ENCODE data around the gene SLC23A1.
"Not testable (repeated sequence)": the region's sequence is repeated elsewhere in the genome, so short reads cannot be mapped to it uniquely, and the experiment has no call there.

SLC23A1 gene

DNA sequence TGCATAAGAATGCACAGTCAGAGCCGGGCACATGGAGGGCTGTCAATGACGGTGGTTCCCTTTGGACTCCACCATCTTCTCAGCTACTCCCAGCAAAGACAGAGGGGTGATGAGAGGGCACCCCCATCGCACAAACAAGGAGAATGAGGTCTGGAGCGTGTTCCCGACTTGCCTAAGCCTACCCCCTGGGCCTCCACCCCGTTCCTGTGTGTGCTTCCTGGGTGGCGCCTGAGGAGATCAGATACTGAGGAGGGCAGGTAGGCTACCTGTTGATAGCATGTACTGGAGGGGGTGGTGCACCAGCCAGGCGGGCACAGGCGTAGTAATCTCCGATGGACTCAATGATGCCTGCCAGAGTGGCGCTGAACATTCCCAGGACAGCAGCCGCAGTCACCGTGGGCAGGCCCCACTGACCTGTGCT lies 4.1 kb downstream of the SLC23A1 start:
- Mint-ChIP-seq H3K9me3 (no peaks in the 10 kb centered on the region), H3K4me1 (peaks cover 13% of the 10 kb centered on the region), H3K27ac (no peak overlapping the region), H3K36me3 (peaks cover 5% of the 10 kb centered on the region), H3K27me3 (no peaks in the 10 kb centered on the region), H3K4me3 (no peak overlapping the region)
- DNase-seq (ENCODE audit: low spot score in 2 of 2) (no peak), ATAC-seq (ENCODE audit: low read depth) (no peak)

DNA sequence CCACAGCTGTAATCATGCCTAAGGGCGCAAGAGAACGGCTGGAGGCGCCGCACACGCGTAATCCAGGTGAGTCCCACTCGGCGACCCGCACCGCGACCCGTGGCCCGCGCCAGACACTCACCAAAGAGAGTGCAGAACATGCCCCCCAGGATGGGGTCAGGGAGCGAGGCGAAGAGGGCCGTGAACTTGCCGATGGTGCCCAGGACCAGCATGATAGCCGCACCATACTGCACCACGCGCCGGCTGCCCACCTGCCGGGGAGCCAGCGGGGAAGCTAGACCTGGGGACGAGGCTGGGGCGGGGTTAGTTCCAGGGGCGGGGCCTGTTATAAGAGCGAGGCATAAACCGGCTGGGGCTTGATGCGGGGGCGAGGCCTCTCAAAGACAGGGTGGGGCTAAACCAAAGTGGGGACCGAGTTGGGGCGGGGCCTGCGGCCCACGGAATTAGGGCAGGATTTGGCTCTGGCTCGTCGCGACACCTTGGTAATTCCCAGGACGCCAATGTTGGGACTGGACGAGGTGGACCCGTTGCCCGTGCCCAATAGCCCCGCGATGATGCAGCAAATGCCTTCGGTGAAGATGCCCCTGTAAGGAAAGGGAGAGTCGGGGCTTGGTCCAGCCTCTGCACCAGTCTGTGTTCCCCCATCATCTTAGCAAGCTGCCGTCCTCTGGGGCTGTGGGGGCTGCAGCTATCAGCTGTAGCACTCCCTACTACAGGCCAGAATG lies 4.8 kb downstream of the SLC23A1 start:
- H3K9me3 Mint-ChIP-seq, result no peaks in the 10 kb centered on the region
- no peak for ATAC-seq (ENCODE audit: low read depth)
- no peak for DNase-seq (ENCODE audit: low spot score in 2 of 2)
- peaks cover 12% of the 10 kb centered on the region for H3K4me1 Mint-ChIP-seq
- no peak overlapping the region for H3K4me3 Mint-ChIP-seq
- peaks cover 5% of the 10 kb centered on the region for H3K36me3 Mint-ChIP-seq
- H3K27me3 Mint-ChIP-seq, result no peaks in the 10 kb centered on the region
- H3K27ac Mint-ChIP-seq, result no peak overlapping the region

DNA sequence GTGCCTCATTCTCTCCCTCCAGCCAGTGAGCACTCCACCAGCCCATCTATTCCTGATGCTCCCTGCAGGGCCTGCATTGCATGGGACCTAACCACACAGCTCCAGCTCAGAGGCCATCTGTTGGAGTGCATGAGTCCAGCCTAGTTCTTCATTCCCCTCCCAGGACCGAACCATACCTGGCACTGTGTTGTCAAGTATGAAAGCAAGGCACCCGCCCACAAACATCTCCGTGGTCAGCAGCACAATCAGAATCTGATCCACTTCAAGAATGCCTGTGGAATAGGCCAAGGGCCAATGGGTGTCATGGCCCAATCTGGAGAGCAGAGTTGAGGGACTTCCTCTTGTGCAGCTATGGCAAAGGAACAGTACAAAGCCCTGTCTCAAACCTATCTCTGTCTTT lies 5.9 kb downstream of the SLC23A1 start:
- no peak for ATAC-seq (ENCODE audit: low read depth)
- no peak overlapping the region for H3K27ac Mint-ChIP-seq
- peaks cover 7% of the 10 kb centered on the region for H3K4me1 Mint-ChIP-seq
- no peak for DNase-seq (ENCODE audit: low spot score in 2 of 2)
- no peaks in the 10 kb centered on the region for H3K27me3 Mint-ChIP-seq
- peaks cover 5% of the 10 kb centered on the region for H3K36me3 Mint-ChIP-seq
- H3K4me3 Mint-ChIP-seq, result no peak overlapping the region
- no peaks in the 10 kb centered on the region for H3K9me3 Mint-ChIP-seq

DNA sequence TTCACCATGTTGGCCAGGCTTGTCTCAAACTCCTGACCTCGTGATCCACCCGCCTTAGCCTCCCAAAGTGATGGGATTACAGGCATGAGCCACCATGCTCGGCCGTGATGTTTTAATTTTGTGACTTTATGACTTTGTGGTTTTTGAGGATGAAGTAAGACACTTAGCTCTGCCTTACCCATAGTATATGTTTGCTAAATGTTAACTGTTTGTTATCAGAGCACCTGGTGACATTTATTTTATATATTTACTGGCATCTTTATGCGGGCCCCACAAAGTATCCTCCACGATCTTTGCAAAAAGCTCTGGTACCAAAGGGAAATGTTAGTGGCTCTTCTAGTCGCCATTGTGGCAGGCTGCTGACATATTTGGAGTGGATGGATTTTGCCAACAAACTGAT lies 6.7 kb downstream of the SLC23A1 start:
- no peak overlapping the region for H3K27ac Mint-ChIP-seq
- H3K4me3 Mint-ChIP-seq, result no peak overlapping the region
- ATAC-seq (ENCODE audit: low read depth) (no peak), DNase-seq (ENCODE audit: low spot score in 2 of 2) (no peak)
- H3K27me3 Mint-ChIP-seq, result no peaks in the 10 kb centered on the region
- no peaks in the 10 kb centered on the region for H3K9me3 Mint-ChIP-seq
- H3K4me1 Mint-ChIP-seq, result peaks cover 2% of the 10 kb centered on the region
- peaks cover 5% of the 10 kb centered on the region for H3K36me3 Mint-ChIP-seq

- H3K9me3 Mint-ChIP-seq, result no peaks in the 10 kb centered on the region
- H3K27ac Mint-ChIP-seq, result no peak overlapping the region
These were observed 8.2 kb downstream of the SLC23A1 start for GRCh38 chr5:139374909-139375308.

GRCh38 chr5:139371482-139372435 lies 11.3 kb downstream of the SLC23A1 start:
- H3K27me3 Mint-ChIP-seq, result no peaks in the 10 kb centered on the region
- H3K4me3 Mint-ChIP-seq, result no peak overlapping the region
- ATAC-seq (ENCODE audit: low read depth), result no peak
- no peak for DNase-seq (ENCODE audit: low spot score in 2 of 2)
- no peaks in the 10 kb centered on the region for H3K9me3 Mint-ChIP-seq
- peaks cover 2% of the 10 kb centered on the region for H3K36me3 Mint-ChIP-seq
- H3K27ac Mint-ChIP-seq, result peak overlapping the region; percentile 53
- H3K4me1 Mint-ChIP-seq, result peaks cover 2% of the 10 kb centered on the region

More at GRCh38 chr5:139374909-139375308, 8.2 kb downstream of the SLC23A1 start:
- peaks cover 2% of the 10 kb centered on the region for H3K4me1 Mint-ChIP-seq
- no peak for DNase-seq (ENCODE audit: low spot score in 2 of 2)
- H3K27me3 Mint-ChIP-seq, result no peaks in the 10 kb centered on the region
- H3K36me3 Mint-ChIP-seq, result peaks cover 5% of the 10 kb centered on the region
- no peak for ATAC-seq (ENCODE audit: low read depth)
- no peak overlapping the region for H3K4me3 Mint-ChIP-seq

GRCh38 chr5:139369181-139369580 lies 13.9 kb downstream of the SLC23A1 start:
- DNase-seq (ENCODE audit: low spot score in 2 of 2), result no peak
- no peak for ATAC-seq (ENCODE audit: low read depth)

DNA sequence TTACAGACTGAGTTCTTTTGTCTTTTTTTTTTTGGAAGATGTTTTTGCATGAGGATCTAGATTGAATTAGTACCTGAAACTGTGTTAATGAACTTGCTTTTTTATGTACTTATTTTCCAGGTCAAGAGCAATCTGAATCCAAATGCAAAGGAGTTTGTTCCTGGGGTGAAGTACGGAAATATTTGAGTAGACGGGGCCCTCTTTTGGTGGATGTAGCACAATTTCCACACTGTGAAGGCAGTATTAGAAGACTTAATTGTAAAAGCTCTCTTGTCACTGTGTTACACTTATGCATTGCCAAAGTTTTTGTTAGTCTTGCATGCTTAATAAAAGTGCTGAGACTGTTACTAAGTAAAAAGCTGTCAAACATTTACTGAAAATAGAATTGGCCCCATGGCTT lies 14.5 kb downstream of the SLC23A1 start:
- Mint-ChIP-seq H3K27ac (peak overlapping the region; percentile 10), H3K27me3 (no peaks in the 10 kb centered on the region), H3K4me1 (no peaks in the 10 kb centered on the region), H3K4me3 (no peak overlapping the region), H3K36me3 (peaks cover 10% of the 10 kb centered on the region), H3K9me3 (no peaks in the 10 kb centered on the region)
- DNase-seq (ENCODE audit: low spot score in 2 of 2) (no peak), ATAC-seq (ENCODE audit: low read depth) (no peak)

More at GRCh38 chr5:139369181-139369580, 13.9 kb downstream of the SLC23A1 start:
- Mint-ChIP-seq H3K4me3 (no peak overlapping the region), H3K27me3 (no peaks in the 10 kb centered on the region), H3K4me1 (peaks cover 2% of the 10 kb centered on the region), H3K36me3 (peaks cover 5% of the 10 kb centered on the region), H3K27ac (no peak overlapping the region), H3K9me3 (no peaks in the 10 kb centered on the region)

- Mint-ChIP-seq H3K27ac (no peak overlapping the region), H3K36me3 (peaks cover 14% of the 10 kb centered on the region), H3K27me3 (no peaks in the 10 kb centered on the region), H3K9me3 (no peaks in the 10 kb centered on the region), H3K4me1 (peaks cover 3% of the 10 kb centered on the region), H3K4me3 (no peak overlapping the region)
- ATAC-seq (ENCODE audit: low read depth) (no peak), DNase-seq (ENCODE audit: low spot score in 2 of 2) (no peak)
These were observed 18.6 kb downstream of the SLC23A1 start for GRCh38 chr5:139364466-139364865.

- Mint-ChIP-seq H3K9me3 (no peaks in the 10 kb centered on the region), H3K4me3 (no peak overlapping the region), H3K27me3 (no peaks in the 10 kb centered on the region), H3K4me1 (peaks cover 3% of the 10 kb centered on the region), H3K27ac (no peak overlapping the region), H3K36me3 (peaks cover 14% of the 10 kb centered on the region)
- no peak for ATAC-seq (ENCODE audit: low read depth)
- DNase-seq (ENCODE audit: low spot score in 2 of 2), result no peak
These were observed 19.2 kb downstream of the SLC23A1 start for GRCh38 chr5:139363937-139364336.

DNA sequence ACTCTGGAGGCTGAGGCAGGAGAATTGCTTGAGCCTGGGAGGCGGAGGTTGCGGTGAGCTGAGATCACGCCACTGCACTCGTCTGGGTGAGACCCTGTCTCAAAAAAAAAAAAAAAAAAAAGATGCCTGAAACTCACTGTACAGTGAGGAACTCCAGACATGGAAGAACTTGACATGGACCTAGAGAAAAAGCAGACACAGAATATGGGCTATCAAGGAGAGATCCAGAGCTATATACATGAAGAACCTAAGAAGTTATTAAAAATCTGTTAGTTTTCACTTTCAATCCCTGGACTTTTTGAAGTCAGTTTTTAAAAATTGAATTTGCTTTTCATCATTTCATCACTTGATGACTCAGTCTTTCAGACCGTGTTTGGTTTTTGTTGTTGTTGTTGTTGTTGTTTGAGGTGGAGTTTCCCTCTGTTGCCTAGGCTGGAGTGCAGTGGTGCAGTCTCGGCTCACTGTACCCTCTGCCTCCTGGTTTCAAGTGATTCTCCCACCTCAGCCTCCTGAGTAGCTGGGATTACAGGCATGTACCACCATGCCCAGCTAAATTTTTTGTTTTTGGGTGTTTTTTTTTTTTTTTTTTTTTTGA lies 21.2 kb downstream of the SLC23A1 start:
- ATAC-seq (ENCODE audit: low read depth) (no peak), DNase-seq (ENCODE audit: low spot score in 2 of 2) (no peak)
- Mint-ChIP-seq H3K4me1 (peaks cover 11% of the 10 kb centered on the region), H3K9me3 (no peaks in the 10 kb centered on the region), H3K4me3 (no peak overlapping the region), H3K36me3 (peaks cover 17% of the 10 kb centered on the region), H3K27me3 (no peaks in the 10 kb centered on the region), H3K27ac (peak overlapping the region; percentile 45)

GRCh38 chr5:139360384-139360783 lies 22.7 kb downstream of the SLC23A1 start:
- no peaks in the 10 kb centered on the region for H3K9me3 Mint-ChIP-seq
- peaks cover 11% of the 10 kb centered on the region for H3K4me1 Mint-ChIP-seq
- peaks cover 17% of the 10 kb centered on the region for H3K36me3 Mint-ChIP-seq
- no peak overlapping the region for H3K27ac Mint-ChIP-seq
- DNase-seq (ENCODE audit: low spot score in 2 of 2), result no peak
- H3K27me3 Mint-ChIP-seq, result no peaks in the 10 kb centered on the region
- ATAC-seq (ENCODE audit: low read depth), result no peak
- no peak overlapping the region for H3K4me3 Mint-ChIP-seq

DNA sequence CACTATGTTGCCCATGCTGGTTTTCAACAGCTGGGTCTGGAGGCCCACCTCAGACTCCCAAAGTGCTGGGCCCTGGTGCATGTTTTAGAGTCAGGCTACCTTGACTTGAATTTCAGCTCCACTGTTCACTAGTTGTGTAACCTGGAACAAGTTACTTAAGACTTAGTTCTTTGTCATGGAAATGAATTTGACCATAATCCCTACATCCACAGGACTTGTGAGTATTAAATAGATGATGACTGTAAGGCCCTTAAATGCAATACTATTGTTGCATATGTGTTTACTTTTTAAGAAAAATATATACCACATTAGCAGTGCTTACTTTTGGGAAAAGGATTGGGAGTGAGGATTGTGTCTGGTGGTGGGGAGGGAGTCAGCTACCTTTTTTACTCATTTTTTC lies 25.0 kb downstream of the SLC23A1 start:
- Mint-ChIP-seq H3K27ac (peak overlapping the region; percentile 45), H3K36me3 (peaks cover 14% of the 10 kb centered on the region), H3K27me3 (no peaks in the 10 kb centered on the region), H3K4me1 (peaks cover 16% of the 10 kb centered on the region), H3K4me3 (no peak overlapping the region), H3K9me3 (peaks cover 1% of the 10 kb centered on the region)
- ATAC-seq (ENCODE audit: low read depth) (no peak), DNase-seq (ENCODE audit: low spot score in 2 of 2) (no peak)

DNA sequence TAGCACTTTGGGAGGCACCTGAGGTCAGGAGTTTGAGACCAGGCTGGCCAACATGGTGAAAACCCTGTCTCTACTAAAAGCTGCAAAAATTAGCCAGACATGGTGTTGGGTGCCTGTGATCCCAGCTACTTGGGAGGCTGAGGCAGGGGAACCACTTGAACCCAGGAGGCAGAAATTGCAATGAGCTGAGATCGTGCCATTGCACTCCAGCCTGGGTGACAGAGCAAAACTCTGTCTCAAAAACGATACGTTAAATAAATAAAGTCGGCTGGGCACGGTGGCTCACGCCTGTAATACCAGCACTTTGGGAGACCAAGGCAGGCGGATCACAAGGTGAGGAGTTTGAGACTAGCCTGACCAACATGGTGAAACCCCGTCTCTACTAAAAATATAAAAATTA lies 27.2 kb downstream of the SLC23A1 start:
- H3K4me1 Mint-ChIP-seq, result peaks cover 21% of the 10 kb centered on the region
- H3K27me3 Mint-ChIP-seq; H3K27ac Mint-ChIP-seq; H3K9me3 Mint-ChIP-seq; DNase-seq (ENCODE audit: low spot score in 2 of 2); H3K4me3 Mint-ChIP-seq; ATAC-seq (ENCODE audit: low read depth): not testable (repeated sequence)
- H3K36me3 Mint-ChIP-seq, result peaks cover 16% of the 10 kb centered on the region
